Right ventricle myocardium superior (tissue), 1 donor: ENCODE measurements around the gene RAB11FIP4. TPM values are rescaled to one million over a fixed set of nuclear protein-coding genes. Genes with fewer than 3 reads are reported as not detected.
A peak's percentile ranks its signal among the peaks of the same experiment; 100 is the strongest.

Experiments
- ATAC-seq: fragments of 200-7000 bp; cut with Tn5 transposase; one replicate; pipeline ENCODE4 v1.9.1; 2020; ENCODE audit warnings: mild to moderate bottlenecking; ENCODE audit not compliant: poor library complexity
- DNase-seq: peaks from one replicate; pipeline ENCODE4 v3.0.0-alpha.2; 2020
- intact Hi-C: fragments of 100-400 bp; cut with DNase I; formaldehyde crosslinking; loops from one replicate; pipeline ENCODE4 v1.11.2; 2022
- total RNA-seq: library from RNA; stranded (reverse); fragmentation: NEBNext Ultra II Directional; extraction: Animal tissue kit (Norgen Biotek cat#: 25700); gene quantifications from one replicate; pipeline ENCODE4 v1.2.1, GENCODE V29; 2021
- donor health status: DM: no; HTN: yes; CAD: no; lungs with severe emphysema.

The RAB11FIP4 gene
- total RNA-seq, 1 donor from 2014 or later = 12.0 TPM

DNA sequence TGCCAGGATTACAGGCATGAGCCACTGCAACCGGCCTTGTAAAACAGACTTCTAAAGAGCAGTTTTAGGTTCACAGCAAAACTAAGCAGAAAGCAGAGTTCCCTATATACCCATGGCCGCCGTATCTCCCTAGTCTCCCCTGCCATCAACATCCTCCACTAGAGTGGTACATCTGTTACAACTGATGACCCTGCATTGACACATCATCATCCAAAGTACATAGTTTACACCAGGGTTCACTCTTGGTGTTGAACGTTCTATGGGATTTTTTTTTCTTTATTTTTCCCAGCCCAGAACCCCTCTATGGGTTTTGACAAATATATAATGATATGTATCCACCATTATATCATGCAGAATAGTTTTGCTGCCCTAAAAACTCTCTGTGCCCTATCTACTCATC, 155.2 kb downstream of the RAB11FIP4 start:
- no peak for ATAC-seq
- no peak for DNase-seq
- intact Hi-C loops = no loop called here

DNA sequence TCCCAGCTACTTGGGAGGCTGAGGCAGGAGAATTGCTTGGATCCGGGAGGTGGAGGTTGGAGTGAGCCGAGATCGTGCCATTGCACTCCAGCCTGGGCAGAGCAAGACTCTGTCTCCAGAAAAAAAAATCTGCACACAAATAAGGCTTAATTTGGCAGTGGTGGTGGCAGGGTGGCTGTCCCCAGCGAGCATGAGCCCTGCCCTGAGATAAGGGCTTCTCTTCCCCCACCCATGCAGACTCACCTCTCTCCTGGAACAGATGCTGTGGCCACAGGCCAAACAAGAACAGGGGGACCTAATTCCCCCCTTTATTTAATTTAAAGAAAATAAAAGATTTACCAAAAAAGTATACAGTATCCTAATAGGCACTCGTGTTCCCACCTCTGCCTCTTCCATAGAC, 157.2 kb downstream of the RAB11FIP4 start:
- DNase-seq (no peak), ATAC-seq (peak; percentile 34)
- intact Hi-C loops = no loop called here

- DNase-seq (no peak), ATAC-seq (peak; percentile 32)
- intact Hi-C loops = no loop called here
Observed at GRCh38 chr17:31549121-31549524, 157.6 kb downstream of the RAB11FIP4 start.

DNA sequence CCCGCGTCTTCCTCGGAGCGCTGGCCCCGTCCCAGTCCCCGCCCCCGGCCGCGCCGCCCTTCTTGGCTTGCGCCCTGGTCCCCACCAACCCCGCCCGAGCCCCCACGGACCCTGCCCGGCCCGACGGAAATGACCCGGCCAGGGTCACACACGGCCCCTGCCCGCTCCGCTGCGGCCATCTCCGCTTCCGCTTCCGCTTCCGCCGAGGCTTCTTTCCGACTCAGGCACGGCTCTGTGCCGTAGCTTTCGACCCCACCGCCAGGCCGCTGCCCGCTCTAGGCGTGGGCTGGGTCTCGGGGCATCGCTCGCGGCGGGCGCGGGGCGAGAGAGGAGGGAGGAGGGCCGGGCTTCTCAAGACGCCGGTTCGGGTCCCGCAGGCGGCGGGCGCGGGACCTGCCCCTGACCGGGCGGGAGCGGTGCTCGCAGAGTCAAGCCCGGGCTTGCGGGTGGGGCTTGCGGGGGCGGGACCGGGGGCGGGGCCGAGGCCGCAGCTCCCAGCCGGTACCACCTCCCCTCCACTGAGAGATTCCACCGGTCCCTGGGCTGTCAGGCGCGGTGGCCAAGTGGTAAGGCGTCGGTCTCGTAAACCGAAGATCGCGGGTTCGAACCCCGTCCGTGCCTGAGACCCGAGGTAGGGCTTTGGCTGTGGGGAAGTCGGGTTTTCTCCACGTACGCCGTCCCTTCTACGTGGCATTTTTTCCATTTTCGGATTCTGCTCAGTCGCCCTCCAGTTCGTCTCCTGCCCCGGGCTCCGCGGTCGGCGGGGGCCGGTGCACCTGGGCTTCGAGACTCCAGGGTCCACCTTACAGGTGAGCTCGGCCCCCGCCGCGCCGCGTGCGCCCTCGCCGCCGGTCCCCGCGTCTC, 158.3 kb downstream of the RAB11FIP4 start:
- DNase-seq (peak; percentile 95), ATAC-seq (peak; percentile 95)
- intact Hi-C loops = no loop called here

GRCh38 chr17:31550389-31551056, 159.0 kb downstream of the RAB11FIP4 start:
- no peak for ATAC-seq
- no peak for DNase-seq
- intact Hi-C loops = no loop called here

DNA sequence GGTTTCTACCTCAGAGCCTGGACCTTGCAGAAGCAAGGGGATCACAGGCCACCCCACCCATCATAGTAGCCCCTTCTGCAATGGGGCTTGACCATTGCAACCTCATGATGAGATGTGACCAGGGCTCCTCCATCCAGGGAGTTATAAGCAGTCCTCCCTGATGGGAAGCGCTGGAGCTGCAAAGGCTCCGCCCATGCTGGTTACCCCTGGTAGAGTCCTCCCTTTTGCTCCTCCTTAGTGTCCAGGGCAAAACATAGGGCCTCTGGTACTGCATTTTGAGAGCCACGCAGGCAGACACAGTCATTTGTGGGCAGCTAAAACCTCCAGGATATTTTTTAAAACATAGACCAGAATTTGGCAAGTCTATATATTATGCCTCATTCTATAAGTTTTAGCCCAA, 161.1 kb downstream of the RAB11FIP4 start:
- intact Hi-C loops = no loop called here
- DNase-seq (no peak), ATAC-seq (no peak)

- ATAC-seq (no peak), DNase-seq (no peak)
- intact Hi-C loops = no loop called here
Observed at GRCh38 chr17:31553506-31553905, 162.0 kb downstream of the RAB11FIP4 start.

- DNase-seq = no peak
- intact Hi-C loops = no loop called here
- no peak for ATAC-seq
Observed at GRCh38 chr17:31554930-31555329, 163.5 kb downstream of the RAB11FIP4 start.

DNA sequence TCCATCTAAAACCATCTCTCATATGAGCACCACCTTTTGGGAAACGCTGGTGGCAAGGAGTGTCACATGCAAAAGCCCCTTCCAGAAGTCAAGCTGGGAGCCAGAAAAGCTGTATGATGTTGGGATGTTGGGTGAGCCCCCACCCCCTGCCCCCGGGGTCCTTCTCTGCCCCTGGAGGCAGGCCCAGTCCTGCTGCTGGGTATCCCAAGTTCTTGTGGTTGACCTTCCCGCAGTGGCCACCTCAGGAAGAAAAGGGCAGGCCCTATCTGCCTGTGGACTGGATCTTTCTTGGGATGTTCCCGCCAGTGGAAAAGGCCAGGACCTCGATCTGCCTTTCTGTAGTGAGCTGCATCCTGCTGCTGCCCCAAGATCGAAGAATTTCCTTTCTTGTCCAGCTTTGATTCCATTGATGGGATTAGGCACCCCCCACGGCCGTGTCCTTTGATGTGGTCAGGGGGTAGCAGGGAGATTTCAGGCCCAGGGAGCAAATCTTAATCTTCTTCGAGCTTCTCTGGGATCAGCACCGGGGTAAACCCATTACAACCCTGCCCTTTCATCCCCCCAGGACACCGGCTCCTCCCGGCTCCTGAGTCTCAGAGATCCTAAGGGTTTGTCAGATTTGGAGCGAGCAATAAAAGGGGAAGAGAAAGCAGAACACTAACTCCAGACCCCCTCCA, 165.6 kb downstream of the RAB11FIP4 start:
- intact Hi-C loops = no loop called here
- ATAC-seq (no peak), DNase-seq (no peak)

DNA sequence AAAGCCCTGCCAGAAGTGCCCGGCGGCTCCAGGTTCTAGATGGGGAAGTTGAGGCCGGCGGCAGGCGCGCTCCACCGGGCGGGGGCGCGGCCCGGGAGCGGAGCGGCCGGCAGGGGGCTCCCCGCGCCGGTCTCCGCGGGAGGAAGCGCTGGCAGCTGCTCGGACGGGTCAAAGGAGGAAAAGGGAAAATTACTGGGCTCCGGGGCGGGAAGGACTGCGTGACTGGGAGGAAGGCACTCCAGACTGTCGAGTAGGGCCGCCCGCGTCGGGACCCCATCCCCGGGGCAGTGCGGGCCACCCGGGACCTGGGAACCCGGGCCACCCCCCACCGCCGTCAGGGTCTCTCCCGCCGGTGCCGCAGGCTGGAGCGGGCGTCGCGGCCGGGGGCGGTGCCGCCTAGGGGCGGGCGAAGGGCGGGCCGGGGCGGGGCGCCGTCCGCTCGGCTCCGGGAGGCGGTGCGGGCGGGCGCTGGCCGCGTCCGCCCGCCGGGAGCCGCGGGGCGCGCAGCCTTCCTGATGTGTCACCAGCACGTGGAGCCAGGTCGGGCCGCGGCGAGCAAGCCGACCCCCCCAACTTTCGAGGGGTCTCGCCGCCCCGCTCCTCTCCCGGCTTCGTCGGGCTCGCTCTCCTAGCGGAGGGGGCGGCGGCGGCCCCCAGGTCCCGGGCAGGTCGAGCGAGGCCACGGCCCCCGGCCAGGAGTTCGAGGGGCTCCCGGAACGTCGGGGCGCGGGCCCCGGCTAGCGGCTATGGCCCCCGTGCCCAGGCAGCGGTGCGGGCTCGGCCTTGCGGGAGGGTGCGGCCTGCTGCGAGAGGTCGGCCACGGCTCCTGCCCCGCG, 167.5 kb downstream of the RAB11FIP4 start:
- peak; percentile 93 for ATAC-seq
- intact Hi-C loops = loop anchor here (1.0 kb wide), 1 partner anchor 283 kb away; no protein-coding TSS in a partner anchor
- peak; percentile 87 for DNase-seq

DNA sequence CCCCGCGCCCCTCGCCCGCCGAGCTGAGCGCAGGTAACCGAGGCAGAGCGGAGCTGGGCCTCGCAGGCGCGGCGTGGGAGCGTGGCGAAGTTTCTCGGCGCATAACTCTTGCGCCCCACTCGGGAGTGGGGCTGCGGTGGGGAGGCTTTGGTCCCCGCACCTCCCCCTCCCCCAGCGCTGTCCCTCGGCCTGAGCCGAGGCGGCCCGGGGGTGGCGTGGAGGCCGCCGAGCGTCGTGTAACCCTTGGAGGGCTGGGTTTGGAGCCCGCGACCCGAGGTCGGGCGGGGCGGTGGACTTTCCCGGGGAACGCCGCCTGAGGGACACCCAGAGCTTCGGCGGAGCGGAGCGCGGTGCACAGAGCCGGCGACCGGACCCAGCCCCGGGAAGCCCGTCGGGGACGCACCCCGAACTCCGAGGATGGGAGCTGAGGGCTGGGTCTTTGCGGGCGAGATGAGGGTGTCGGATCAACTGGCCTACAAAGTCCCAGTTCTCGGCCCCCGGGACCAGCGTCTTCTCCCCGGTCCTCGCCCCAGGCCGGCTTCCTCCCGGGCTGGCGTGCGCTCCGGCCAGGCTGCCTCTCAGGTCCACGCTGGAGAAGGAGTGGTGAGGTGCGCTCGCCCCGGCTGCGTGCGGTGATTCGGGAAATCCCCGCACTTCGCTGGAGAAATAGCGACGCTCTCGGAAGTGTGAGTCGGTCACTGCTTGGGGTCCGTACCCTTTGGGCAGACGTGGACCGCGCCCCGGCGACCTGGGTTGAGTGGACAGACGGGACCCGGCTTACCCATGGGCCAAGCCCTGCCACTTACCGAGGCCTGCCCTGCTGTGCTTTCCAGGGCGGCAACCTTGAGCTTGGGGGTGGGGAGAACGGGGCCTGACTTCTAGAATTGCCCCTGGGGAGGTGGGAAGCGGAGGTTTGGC, 168.4 kb downstream of the RAB11FIP4 start:
- intact Hi-C loops = loop anchor here (5.0 kb wide), 1 partner anchor 132 kb away; no protein-coding TSS in a partner anchor
- DNase-seq (peak; percentile 63), ATAC-seq (peak; percentile 38)

GRCh38 chr17:31560616-31561235, 169.3 kb downstream of the RAB11FIP4 start:
- peak; percentile 5 for ATAC-seq
- no peak for DNase-seq
- intact Hi-C loops = loop anchor here (5.0 kb wide), 1 partner anchor 132 kb away; no protein-coding TSS in a partner anchor

DNA sequence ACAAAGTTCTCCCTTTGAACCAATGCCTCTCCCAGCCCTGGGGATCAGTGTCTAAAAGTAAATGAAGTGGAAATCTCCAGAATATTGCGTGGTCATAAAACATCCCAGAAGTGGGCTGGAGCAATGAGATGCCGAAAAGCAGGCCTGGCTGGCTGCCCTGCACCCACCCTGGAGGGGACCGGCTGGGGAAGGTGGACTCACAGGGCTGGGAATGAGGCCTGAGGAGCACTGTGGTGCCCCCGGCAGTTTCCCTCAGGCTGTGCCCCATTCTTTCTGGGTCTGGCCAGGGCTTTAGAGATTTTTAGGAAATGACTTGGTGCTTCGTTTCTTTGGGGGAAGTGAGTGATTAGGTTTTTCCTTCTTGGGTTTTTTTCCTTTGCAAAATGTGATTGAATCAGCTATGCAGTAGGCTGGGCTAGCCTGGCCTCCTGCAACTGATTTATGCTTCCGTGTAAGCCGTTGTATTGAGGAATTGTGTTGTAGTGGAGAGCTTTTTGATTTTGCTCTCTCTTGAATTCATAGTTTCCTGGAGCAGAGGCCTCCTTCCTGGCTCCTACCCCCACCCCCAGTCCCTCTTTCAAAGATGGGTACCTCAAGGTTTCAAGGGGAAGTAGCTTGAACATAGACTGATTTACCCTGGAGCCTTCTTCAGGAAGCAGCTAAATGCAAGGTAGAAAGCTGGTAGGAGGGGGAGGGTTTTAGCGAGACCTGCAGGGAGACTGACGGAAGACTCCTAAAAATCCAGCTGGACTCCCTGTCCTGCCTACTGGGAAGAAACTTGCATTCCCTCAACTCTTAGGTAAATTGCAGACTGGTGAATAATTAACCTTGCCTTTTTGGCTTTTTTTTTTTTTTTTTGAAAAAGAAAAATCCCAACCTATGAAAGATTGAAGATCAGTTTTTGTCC, 170.2 kb downstream of the RAB11FIP4 start:
- ATAC-seq = no peak
- DNase-seq = no peak
- intact Hi-C loops = loop anchor here (5.0 kb wide), 1 partner anchor 131 kb away; no protein-coding TSS in a partner anchor

DNA sequence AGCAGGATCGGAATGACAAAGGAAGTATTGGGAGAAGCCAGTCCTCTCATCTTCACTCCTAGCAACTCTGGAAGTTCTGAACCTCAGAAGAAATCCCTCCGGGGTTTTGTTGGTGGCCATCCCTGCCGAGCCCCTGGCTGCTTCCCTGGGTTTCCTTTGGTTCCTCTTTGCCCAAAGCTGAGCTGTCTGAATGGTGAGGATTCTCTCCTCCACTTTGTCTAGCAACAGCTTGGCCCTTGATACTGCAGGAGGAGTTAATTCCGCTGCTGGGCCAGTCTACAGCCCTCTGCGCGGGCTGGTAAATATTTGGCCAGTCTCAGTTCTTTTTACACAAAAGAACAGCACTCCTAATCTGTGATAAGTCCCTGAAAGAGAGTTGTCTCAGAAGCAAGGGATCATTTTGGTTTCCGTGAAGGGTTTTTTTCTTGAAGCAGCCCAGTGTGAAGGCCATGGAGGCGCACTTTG, 170.9 kb downstream of the RAB11FIP4 start:
- DNase-seq (no peak), ATAC-seq (no peak)
- intact Hi-C loops = loop anchor here (5.0 kb wide), 1 partner anchor 130 kb away; no protein-coding TSS in a partner anchor

DNA sequence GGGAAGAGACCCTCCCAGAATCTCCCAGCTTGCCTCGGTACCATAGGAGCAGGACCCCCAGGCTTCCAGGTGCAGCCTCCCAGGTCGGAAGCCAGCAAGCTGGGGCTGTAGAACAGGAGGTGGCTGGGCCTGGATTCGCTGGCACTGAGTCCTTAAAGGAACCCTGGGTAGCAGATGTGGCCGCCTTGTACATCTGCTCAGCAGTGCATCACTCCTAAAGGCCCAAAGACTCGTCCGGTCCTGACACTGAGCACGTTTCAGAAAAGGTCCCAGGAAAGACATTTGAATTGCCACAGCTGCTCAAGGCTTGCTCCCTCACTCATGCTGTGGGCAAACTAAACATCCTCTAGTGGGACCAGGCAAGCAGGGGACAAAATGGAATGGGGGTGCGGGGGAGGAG, 172.8 kb downstream of the RAB11FIP4 start:
- no peak for ATAC-seq
- DNase-seq = no peak
- intact Hi-C loops = loop anchor here (5.0 kb wide), 1 partner anchor 128 kb away; no protein-coding TSS in a partner anchor

GRCh38 chr17:31564883-31565301, 173.4 kb downstream of the RAB11FIP4 start:
- intact Hi-C loops = loop anchor here (5.0 kb wide), 1 partner anchor 127 kb away; no protein-coding TSS in a partner anchor
- ATAC-seq = no peak
- DNase-seq = no peak
